B cell (primary cell): ENCODE measurements around the gene GLG1. TPM values are rescaled to one million over a fixed set of nuclear protein-coding genes. Genes with fewer than 3 reads are reported as not detected.

Experiments used
- ATAC-seq: fragments of 200-7000 bp; cut with Tn5 transposase; one replicate; pipeline ENCODE4 v1.10.0; 2021; ENCODE audit warnings: low read depth, mild to moderate bottlenecking, moderate number of reproducible peaks, moderate library complexity
- CTCF ChIA-PET: fragments of 350-600 bp; sonication (Branson Sonifier 250); formaldehyde crosslinking; loops from one replicate; lab custom pipeline; 2021; ENCODE audit warnings: antibody characterized with exemption, inconsistent platforms; lab: Charles Lee
- POLR2A ChIA-PET: fragments of 350-600 bp; sonication (Branson Sonifier 250); formaldehyde crosslinking; loops from one replicate; lab custom pipeline; 2021; ENCODE audit warnings: antibody characterized with exemption; lab: Charles Lee
- DNase-seq: peaks from one replicate; pipeline ENCODE4 v3.0.0; 2013
- H2AFZ ChIP-seq: 2 replicates; pipeline ENCODE4 v1.6.1; 2012; ENCODE audit warnings: mild to moderate bottlenecking, low read depth, low read length; ENCODE audit not compliant: insufficient read depth, poor library complexity, severe bottlenecking
- H3K27ac ChIP-seq, 2 donors: 1 replicate in 1 of 2; 2 replicates in 1 of 2; pipeline ENCODE4 v1.5.1; 2012 to 2013; ENCODE audit warnings: low read length in 2 of 2, mild to moderate bottlenecking in 2 of 2, moderate library complexity in 1 of 2
- H3K27me3 ChIP-seq, 4 experiments: fragments of 200-600 bp in 1 of 4; sonication (generic) in 1 of 4; replicated peaks in 1 of 4; 1 replicate in 2 of 4; 2 replicates in 2 of 4; pipeline versions ENCODE4 v1.6.1 to v1.7.0; 2013 to 2016; ENCODE audit warnings: low read length in 3 of 4, mild to moderate bottlenecking in 2 of 4, mixed read lengths in 1 of 4, moderate library complexity in 1 of 4; ENCODE audit not compliant: insufficient read depth in 4 of 4, control insufficient read depth in 3 of 4; ENCODE audit errors: control extremely low read depth in 1 of 4
- H3K36me3 ChIP-seq, 2 experiments: replicated peaks in 1 of 2; 1 replicate in 1 of 2; 2 replicates in 1 of 2; pipeline versions ENCODE4 v1.6.1 to v1.7.1; 2013; ENCODE audit warnings: low read length in 1 of 2; ENCODE audit not compliant: insufficient read depth in 2 of 2, control insufficient read depth in 1 of 2; ENCODE audit errors: control extremely low read depth in 1 of 2, extremely low read depth in 1 of 2
- H3K4me1 ChIP-seq, 2 donors: fragments of 200-600 bp in 1 of 2; sonication (generic) in 1 of 2; 1 replicate in 1 of 2; 2 replicates in 1 of 2; pipeline versions ENCODE4 v1.5.1 to v1.6.1; 2013 to 2017; ENCODE audit warnings: low read length in 2 of 2; ENCODE audit not compliant: control insufficient read depth in 2 of 2, insufficient read depth in 2 of 2
- H3K4me2 ChIP-seq: replicated peaks from 2 replicates; pipeline ENCODE3; 2012; ENCODE audit warnings: mild to moderate bottlenecking, low read depth, low read length; ENCODE audit not compliant: poor library complexity, severe bottlenecking
- H3K4me3 ChIP-seq, 5 experiments: fragments of 200-600 bp in 1 of 5; sonication (generic) in 1 of 5; 1 replicate in 3 of 5; 2 replicates in 2 of 5; pipeline versions ENCODE4 v1.5.1 to v1.7.0; 2011 to 2016; ENCODE audit warnings: low read length in 4 of 5, mild to moderate bottlenecking in 4 of 5, low read depth in 2 of 5, control low read depth in 1 of 5, moderate library complexity in 1 of 5; ENCODE audit not compliant: insufficient read depth in 1 of 5; ENCODE audit errors: control extremely low read depth in 1 of 5, extremely low read depth in 1 of 5
- H3K79me2 ChIP-seq: fragments of 200-600 bp; sonication (generic); one replicate; pipeline ENCODE4 v1.6.0; 2016; ENCODE audit warnings: low read length; ENCODE audit not compliant: control insufficient read depth, insufficient read depth
- H3K9ac ChIP-seq: fragments of 200-600 bp; sonication (generic); 2 replicates; pipeline ENCODE4 v1.6.1; 2017; ENCODE audit warnings: mild to moderate bottlenecking, low read length, moderate library complexity
- H3K9me3 ChIP-seq, 3 donors: one replicate each; pipeline versions ENCODE4 v1.6.1 to v1.7.1; 2013; ENCODE audit warnings: low read length in 2 of 3; ENCODE audit not compliant: control insufficient read depth in 2 of 3, insufficient read depth in 1 of 3; ENCODE audit errors: control extremely low read depth in 1 of 3
- H4K20me1 ChIP-seq: 2 replicates; pipeline ENCODE4 v1.6.0; 2012; ENCODE audit warnings: mild to moderate bottlenecking, low read length; ENCODE audit not compliant: insufficient read depth, control insufficient read depth, poor library complexity, severe bottlenecking
- H3K27ac Mint-ChIP-seq: one replicate; pipeline ENCODE4 v1.8.0; 2021; ENCODE audit warnings: mixed read lengths
- H3K27me3 Mint-ChIP-seq: one replicate; pipeline ENCODE4 v1.8.0; 2021; ENCODE audit warnings: mixed read lengths
- H3K4me1 Mint-ChIP-seq: one replicate; pipeline ENCODE4 v1.8.0; 2021; ENCODE audit warnings: mixed read lengths
- H3K4me3 Mint-ChIP-seq: one replicate; pipeline ENCODE4 v1.8.0; 2021; ENCODE audit warnings: mixed read lengths
- H3K9me3 Mint-ChIP-seq: one replicate; pipeline ENCODE4 v1.8.0; 2022; ENCODE audit warnings: mixed read lengths; ENCODE audit not compliant: insufficient read depth
- EZH2 ChIP-seq: IDR thresholded peaks from 2 replicates; pipeline ENCODE4 v1.6.1; 2012; ENCODE audit warnings: borderline replicate concordance, low read depth, mild to moderate bottlenecking, moderate library complexity, low read length; ENCODE audit not compliant: insufficient read depth, poor library complexity, severe bottlenecking
- WGBS: methylation state at CpG from one replicate; pipeline ENCODE4 v1.1.5; 2013; ENCODE audit warnings: missing lambda C conversion rate; ENCODE audit not compliant: insufficient coverage; 5-methylcytosine and 5-hydroxymethylcytosine counted together
- intact Hi-C: fragments of 100-400 bp; cut with micrococcal nuclease; formaldehyde crosslinking; loops from one replicate; pipeline ENCODE4 v1.10.0; 2022
- polyA plus RNA-seq: library from polyadenylated mRNA; depleted of rRNA; stranded (reverse); fragments of >200 nt; gene quantifications from 2 replicates; pipeline ENCODE4 v1.2.3, GENCODE V29; 2012
- total RNA-seq, 2 donors: library from RNA; stranded (reverse); fragments of 120-200 nt in 1 of 2; gene quantifications; 1 replicate in 1 of 2; 2 replicates in 1 of 2; pipeline versions ENCODE4 v1.2.3 to v1.2.4, GENCODE V29; 2013 to 2022
- TF ChIP-seq, protein P1 (sequence below): fragments of 200-600 bp; IDR thresholded peaks from one replicate; pipeline ENCODE4 v1.8.0; 2022; ENCODE audit warnings: antibody characterized with exemption, mild to moderate bottlenecking

GLG1 gene
- total and polyA plus RNA-seq, 2 donors (not counting 1 experiment from before 2014, with no cell fraction given), result 28.3 to 114 TPM

- no peaks in the 10 kb centered on the region for H3K27me3 Mint-ChIP-seq
- peaks cover 47% of the 10 kb centered on the region for H3K4me1 Mint-ChIP-seq
- no peak overlapping the region for H3K27ac Mint-ChIP-seq
- Histone ChIP-seq H3K27ac (no peak overlapping the region), H2AFZ (no peak overlapping the region), H3K4me3 (no peak overlapping the region), H3K4me1 (no peaks in the 10 kb centered on the region), H4K20me1 (peaks cover 77% of the 10 kb centered on the region), H3K79me2 (peaks cover 85% of the 10 kb centered on the region), H3K9ac (no peak overlapping the region), H3K36me3 (peaks cover 4 to 8% of the 10 kb centered on the region in 2 experiments), H3K27me3 (no peaks in the 10 kb centered on the region), H3K4me2 (no peak overlapping the region), H3K9me3 (no peaks in the 10 kb centered on the region)
- no CpG with 5 or more reads among the region's 2 CpGs for WGBS
- CTCF ChIA-PET, result interaction anchor here (0.8 kb wide), 1 partner anchor 12 kb away, joined by 4 read pairs; no protein-coding TSS in a partner anchor
- intact Hi-C loops, result no loop called here
- DNase-seq (no peak), ATAC-seq (no peak)
- no peaks in the 10 kb centered on the region for H3K9me3 Mint-ChIP-seq
- no peak overlapping the region for H3K4me3 Mint-ChIP-seq
- TF ChIP-seq, protein P1, sequence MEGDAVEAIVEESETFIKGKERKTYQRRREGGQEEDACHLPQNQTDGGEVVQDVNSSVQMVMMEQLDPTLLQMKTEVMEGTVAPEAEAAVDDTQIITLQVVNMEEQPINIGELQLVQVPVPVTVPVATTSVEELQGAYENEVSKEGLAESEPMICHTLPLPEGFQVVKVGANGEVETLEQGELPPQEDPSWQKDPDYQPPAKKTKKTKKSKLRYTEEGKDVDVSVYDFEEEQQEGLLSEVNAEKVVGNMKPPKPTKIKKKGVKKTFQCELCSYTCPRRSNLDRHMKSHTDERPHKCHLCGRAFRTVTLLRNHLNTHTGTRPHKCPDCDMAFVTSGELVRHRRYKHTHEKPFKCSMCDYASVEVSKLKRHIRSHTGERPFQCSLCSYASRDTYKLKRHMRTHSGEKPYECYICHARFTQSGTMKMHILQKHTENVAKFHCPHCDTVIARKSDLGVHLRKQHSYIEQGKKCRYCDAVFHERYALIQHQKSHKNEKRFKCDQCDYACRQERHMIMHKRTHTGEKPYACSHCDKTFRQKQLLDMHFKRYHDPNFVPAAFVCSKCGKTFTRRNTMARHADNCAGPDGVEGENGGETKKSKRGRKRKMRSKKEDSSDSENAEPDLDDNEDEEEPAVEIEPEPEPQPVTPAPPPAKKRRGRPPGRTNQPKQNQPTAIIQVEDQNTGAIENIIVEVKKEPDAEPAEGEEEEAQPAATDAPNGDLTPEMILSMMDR, result no peak
- TF ChIP-seq EZH2, result no peak
- POLR2A ChIA-PET, result no interaction called here
Measured at GRCh38 chr16:74561626-74562025, 45.3 kb downstream of the GLG1 start.

GRCh38 chr16:74560912-74561311, 46.0 kb downstream of the GLG1 start:
- Mint-ChIP-seq H3K4me3 (no peak overlapping the region), H3K27ac (no peak overlapping the region), H3K4me1 (peaks cover 43% of the 10 kb centered on the region), H3K9me3 (no peaks in the 10 kb centered on the region), H3K27me3 (no peaks in the 10 kb centered on the region)
- ChIA-PET POLR2A (no interaction called here), CTCF (no interaction called here)
- ATAC-seq (no peak), DNase-seq (no peak)
- Histone ChIP-seq H3K9ac (no peak overlapping the region), H3K27me3 (no peaks in the 10 kb centered on the region), H3K79me2 (peaks cover 83% of the 10 kb centered on the region), H3K27ac (no peak overlapping the region), H2AFZ (no peak overlapping the region), H3K9me3 (no peaks in the 10 kb centered on the region), H3K4me2 (no peak overlapping the region), H3K4me1 (no peaks in the 10 kb centered on the region), H3K36me3 (peaks cover 4 to 5% of the 10 kb centered on the region in 2 experiments), H3K4me3 (no peak overlapping the region), H4K20me1 (peaks cover 76% of the 10 kb centered on the region)
- WGBS, result 96% methylated on average over 3 of the region's 3 CpGs
- intact Hi-C loops, result no loop called here
- TF ChIP-seq, protein P1, result no peak
- no peak for TF ChIP-seq EZH2
